ENCODE data around the gene REPIN1. TPM values are rescaled to one million over a fixed set of nuclear protein-coding genes. Genes with fewer than 3 reads are reported as not detected.
A peak's percentile ranks its signal among the peaks of the same experiment; 100 is the strongest.

The REPIN1 gene
- total and polyA plus RNA-seq, 2 donors (not counting 1 experiment from before 2014, with no cell fraction given) = 165 to 190 TPM

DNA sequence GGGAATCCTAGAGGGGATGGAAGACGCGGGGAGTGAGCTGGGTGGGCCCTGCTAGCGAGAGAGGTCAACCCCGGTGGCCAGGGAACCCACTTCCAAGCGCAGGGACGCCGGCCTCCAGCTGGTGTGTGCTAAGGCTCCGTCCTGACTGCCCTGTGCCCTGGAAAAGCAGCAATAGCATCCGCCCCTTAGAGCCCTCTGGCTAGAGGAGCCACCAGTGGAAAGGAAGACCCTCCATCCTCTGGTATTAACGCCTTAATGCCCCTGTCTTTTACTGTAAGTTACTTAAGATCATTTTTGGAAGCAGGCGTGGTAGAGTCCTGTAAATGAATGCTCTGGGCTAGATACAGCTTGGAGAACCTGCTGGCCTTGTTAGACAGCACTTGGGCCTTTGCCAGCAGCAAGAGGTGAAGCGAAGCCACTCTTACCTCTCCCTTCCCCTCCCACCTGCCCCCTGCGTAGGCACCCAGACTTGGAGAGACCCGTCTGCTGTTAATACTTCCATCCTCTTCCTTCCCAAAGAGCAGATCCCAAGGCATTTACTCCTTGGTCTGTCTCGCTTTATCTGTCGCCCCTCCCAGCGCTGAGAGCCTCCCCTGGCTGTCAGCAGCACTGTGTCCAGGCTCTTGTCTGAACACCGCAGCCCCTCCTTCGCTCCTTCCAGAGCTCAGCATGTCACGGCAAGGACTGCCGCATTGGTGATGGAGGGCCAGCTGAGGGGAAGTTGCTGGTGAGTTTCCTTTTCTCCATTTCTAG is 4.6 kb downstream of the REPIN1 start:
- Histone ChIP-seq H4K20me1 (ENCODE audit: control insufficient read depth, insufficient read depth, low read length, poor library complexity, severe bottlenecking) (peaks cover 26% of the 10 kb centered on the region), H3K9me3 (ENCODE audit: control extremely low read depth in 1 of 3, control insufficient read depth in 2 of 3, insufficient read depth in 1 of 3, low read length in 2 of 3) (no peaks in the 10 kb centered on the region), H3K4me3 (ENCODE audit: control extremely low read depth in 1 of 5, extremely low read depth in 1 of 5, insufficient read depth in 1 of 5, low read depth in 2 of 5, low read length in 4 of 5) (no peak overlapping the region), H2AFZ (ENCODE audit: insufficient read depth, low read depth, low read length, poor library complexity, severe bottlenecking) (no peak overlapping the region), H3K36me3 (replicated peaks in 1 of 2; ENCODE audit: control extremely low read depth in 1 of 2, control insufficient read depth in 1 of 2, extremely low read depth in 1 of 2, insufficient read depth in 2 of 2, low read length in 1 of 2) (peaks cover 0 to 36% of the 10 kb centered on the region in 2 experiments), H3K27ac (ENCODE audit: low read length in 2 of 2) (peak overlapping the region in 1 of 2 donors; percentile 36), H3K4me2 (replicated peaks; ENCODE audit: low read depth, low read length, poor library complexity, severe bottlenecking) (no peak overlapping the region), H3K9ac (ENCODE audit: low read length) (no peak overlapping the region), H3K79me2 (ENCODE audit: control insufficient read depth, insufficient read depth, low read length) (peaks cover 33% of the 10 kb centered on the region), H3K4me1 (ENCODE audit: control insufficient read depth in 2 of 2, insufficient read depth in 2 of 2, low read length in 2 of 2) (peaks cover 22 to 56% of the 10 kb centered on the region in 2 donors), H3K27me3 (replicated peaks in 1 of 4; ENCODE audit: control extremely low read depth in 1 of 4, control insufficient read depth in 3 of 4, insufficient read depth in 4 of 4, low read length in 3 of 4) (no peaks in the 10 kb centered on the region)
- H3K4me3 Mint-ChIP-seq = peak overlapping the region; percentile 56
- 94% methylated on average over 16 of the region's 21 CpGs for WGBS (ENCODE audit: insufficient coverage)
- ChIA-PET CTCF (interaction anchor here (0.7 to 1.9 kb wide), 2 partner anchors 18 to 33 kb away, joined by 3 to 10 read pairs; a partner anchor contains a TSS), POLR2A (interaction anchor here (1.0 to 1.2 kb wide), 2 partner anchors 28 to 32 kb away, joined by 3 read pairs; a partner anchor contains a TSS)
- no peaks in the 10 kb centered on the region for H3K9me3 Mint-ChIP-seq (ENCODE audit: insufficient read depth)
- no peaks in the 10 kb centered on the region for H3K27me3 Mint-ChIP-seq
- TF ChIP-seq EZH2 (IDR thresholded peaks at IDR 0.05; ENCODE audit: borderline replicate concordance, insufficient read depth, low read depth, low read length, poor library complexity, severe bottlenecking) = no peak
- TF ChIP-seq, protein P1, sequence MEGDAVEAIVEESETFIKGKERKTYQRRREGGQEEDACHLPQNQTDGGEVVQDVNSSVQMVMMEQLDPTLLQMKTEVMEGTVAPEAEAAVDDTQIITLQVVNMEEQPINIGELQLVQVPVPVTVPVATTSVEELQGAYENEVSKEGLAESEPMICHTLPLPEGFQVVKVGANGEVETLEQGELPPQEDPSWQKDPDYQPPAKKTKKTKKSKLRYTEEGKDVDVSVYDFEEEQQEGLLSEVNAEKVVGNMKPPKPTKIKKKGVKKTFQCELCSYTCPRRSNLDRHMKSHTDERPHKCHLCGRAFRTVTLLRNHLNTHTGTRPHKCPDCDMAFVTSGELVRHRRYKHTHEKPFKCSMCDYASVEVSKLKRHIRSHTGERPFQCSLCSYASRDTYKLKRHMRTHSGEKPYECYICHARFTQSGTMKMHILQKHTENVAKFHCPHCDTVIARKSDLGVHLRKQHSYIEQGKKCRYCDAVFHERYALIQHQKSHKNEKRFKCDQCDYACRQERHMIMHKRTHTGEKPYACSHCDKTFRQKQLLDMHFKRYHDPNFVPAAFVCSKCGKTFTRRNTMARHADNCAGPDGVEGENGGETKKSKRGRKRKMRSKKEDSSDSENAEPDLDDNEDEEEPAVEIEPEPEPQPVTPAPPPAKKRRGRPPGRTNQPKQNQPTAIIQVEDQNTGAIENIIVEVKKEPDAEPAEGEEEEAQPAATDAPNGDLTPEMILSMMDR (IDR thresholded peaks at IDR 0.05) = no peak
- no peak for ATAC-seq (ENCODE audit: low read depth)
- H3K27ac Mint-ChIP-seq = peak overlapping the region; percentile 72
- intact Hi-C loops (cut with micrococcal nuclease) = no loop called here
- peaks cover 74% of the 10 kb centered on the region for H3K4me1 Mint-ChIP-seq
- DNase-seq = no peak

DNA sequence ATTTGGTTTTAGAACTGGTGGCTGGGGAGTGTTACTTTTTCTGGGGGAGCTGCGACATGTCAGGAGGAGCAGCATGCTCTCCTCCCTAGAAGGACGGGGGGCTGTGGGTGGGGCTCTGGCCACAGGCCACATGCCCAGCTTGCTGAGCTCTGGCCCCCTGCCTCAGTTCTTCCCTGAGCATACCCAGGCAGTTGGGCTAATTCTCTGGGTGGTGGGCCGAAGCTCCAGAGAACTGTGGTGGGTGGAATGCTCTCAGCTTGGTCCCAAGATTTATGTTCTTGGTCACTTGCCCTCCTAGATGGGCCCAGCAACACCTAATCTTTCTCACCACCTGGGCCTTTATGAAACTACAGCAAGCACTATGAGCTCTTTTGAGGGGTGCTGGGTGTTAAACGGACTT is 5.4 kb downstream of the REPIN1 start:
- Mint-ChIP-seq H3K4me3 (no peak overlapping the region), H3K27ac (peak overlapping the region; percentile 65), H3K27me3 (no peaks in the 10 kb centered on the region), H3K4me1 (peaks cover 76% of the 10 kb centered on the region), H3K9me3 (ENCODE audit: insufficient read depth) (no peaks in the 10 kb centered on the region)
- ATAC-seq (ENCODE audit: low read depth) = no peak
- Histone ChIP-seq H3K27me3 (replicated peaks in 1 of 4; ENCODE audit: control extremely low read depth in 1 of 4, control insufficient read depth in 3 of 4, insufficient read depth in 4 of 4, low read length in 3 of 4) (no peaks in the 10 kb centered on the region), H3K4me2 (replicated peaks; ENCODE audit: low read depth, low read length, poor library complexity, severe bottlenecking) (no peak overlapping the region), H3K9me3 (ENCODE audit: control extremely low read depth in 1 of 3, control insufficient read depth in 2 of 3, insufficient read depth in 1 of 3, low read length in 2 of 3) (no peaks in the 10 kb centered on the region), H3K27ac (ENCODE audit: low read length in 2 of 2) (peak overlapping the region in 1 of 2 donors; percentile 36), H3K36me3 (replicated peaks in 1 of 2; ENCODE audit: control extremely low read depth in 1 of 2, control insufficient read depth in 1 of 2, extremely low read depth in 1 of 2, insufficient read depth in 2 of 2, low read length in 1 of 2) (peaks cover 0 to 36% of the 10 kb centered on the region in 2 experiments), H2AFZ (ENCODE audit: insufficient read depth, low read depth, low read length, poor library complexity, severe bottlenecking) (no peak overlapping the region), H3K79me2 (ENCODE audit: control insufficient read depth, insufficient read depth, low read length) (peaks cover 31% of the 10 kb centered on the region), H3K4me3 (ENCODE audit: control extremely low read depth in 1 of 5, extremely low read depth in 1 of 5, insufficient read depth in 1 of 5, low read depth in 2 of 5, low read length in 4 of 5) (no peak overlapping the region), H3K4me1 (ENCODE audit: control insufficient read depth in 2 of 2, insufficient read depth in 2 of 2, low read length in 2 of 2) (peaks cover 25 to 60% of the 10 kb centered on the region in 2 donors), H3K9ac (ENCODE audit: low read length) (no peak overlapping the region), H4K20me1 (ENCODE audit: control insufficient read depth, insufficient read depth, low read length, poor library complexity, severe bottlenecking) (peaks cover 26% of the 10 kb centered on the region)
- no peak for TF ChIP-seq EZH2 (IDR thresholded peaks at IDR 0.05; ENCODE audit: borderline replicate concordance, insufficient read depth, low read depth, low read length, poor library complexity, severe bottlenecking)
- TF ChIP-seq, protein P1 (IDR thresholded peaks at IDR 0.05) = no peak
- WGBS (ENCODE audit: insufficient coverage) = 93% methylated on average over 2 of the region's 4 CpGs
- POLR2A ChIA-PET = interaction anchor here (1.2 kb wide), 1 partner anchor 28 kb away, joined by 3 read pairs; no protein-coding TSS in a partner anchor
- no peak for DNase-seq
- CTCF ChIA-PET = interaction anchor here (0.7 to 2.2 kb wide), 4 partner anchors 12 to 32 kb away, joined by 3 to 10 read pairs (median 6); a partner anchor contains a TSS
- intact Hi-C loops (cut with micrococcal nuclease) = no loop called here
